Measurements from ENCODE around the gene PLP2. TPM values are rescaled to one million over a fixed set of nuclear protein-coding genes. Genes with fewer than 3 reads are reported as not detected.
A peak's percentile ranks its signal among the peaks of the same experiment; 100 is the strongest.

The PLP2 gene
- total RNA-seq, 1 experiment from 2014 or later, result 308 TPM

- Mint-ChIP-seq H3K4me3 (ENCODE audit: unreplicated experiment) (peak overlapping the region; percentile 91), H3K27ac (ENCODE audit: low read depth, unreplicated experiment) (no peak overlapping the region), H3K4me1 (ENCODE audit: insufficient read depth, unreplicated experiment) (peaks cover 13% of the 10 kb centered on the region), H3K36me3 (ENCODE audit: insufficient read depth, unreplicated experiment) (no peaks in the 10 kb centered on the region), H3K27me3 (ENCODE audit: insufficient read depth, unreplicated experiment) (no peaks in the 10 kb centered on the region), H3K9me3 (ENCODE audit: unreplicated experiment) (no peaks in the 10 kb centered on the region)
- ChIA-PET POLR2A (interaction anchor here (0.7 to 4.1 kb wide), 3 partner anchors 10 to 627 kb away, joined by 3 to 31 read pairs (median 3); no protein-coding TSS in a partner anchor), CTCF (interaction anchor here (0.6 to 0.8 kb wide), 5 partner anchors 9 to 102 kb away, joined by 3 to 5 read pairs (median 3); no protein-coding TSS in a partner anchor)
- no TSS peak for BruUV-seq (replicated peaks)
- TF ChIP-seq CTCF (IDR thresholded peaks at IDR 0.05; ENCODE audit: unreplicated experiment), result no peak
- DNase-seq (ENCODE audit: unreplicated experiment), result no peak
- intact Hi-C loops (cut with micrococcal nuclease), result no loop called here
These were observed 6.9 kb upstream of the PLP2 start for GRCh38 chrX:49164589-49165360.

- intact Hi-C loops (cut with micrococcal nuclease), result loop anchor here (1.0 kb wide), 2 partner anchors 10 to 18 kb away; no protein-coding TSS in a partner anchor
- no peaks in the 10 kb centered on the region for H3K27me3 Mint-ChIP-seq (ENCODE audit: insufficient read depth, unreplicated experiment)
- CTCF ChIA-PET, result interaction anchor here (0.9 to 1.7 kb wide), 3 partner anchors 10 to 69 kb away, joined by 3 to 6 read pairs (median 4); no protein-coding TSS in a partner anchor
- TF ChIP-seq CTCF (IDR thresholded peaks at IDR 0.05; ENCODE audit: unreplicated experiment), result peak; percentile 21
- POLR2A ChIA-PET, result interaction anchor here (0.7 to 4.1 kb wide), 18 partner anchors 11 to 429 kb away, joined by 3 to 48 read pairs (median 7); partner anchors contain the start of genes CCDC120, GRIPAP1, HDAC6 and OTUD5
- H3K4me1 Mint-ChIP-seq (ENCODE audit: insufficient read depth, unreplicated experiment), result peaks cover 13% of the 10 kb centered on the region
- peak overlapping the region; percentile 91 for H3K4me3 Mint-ChIP-seq (ENCODE audit: unreplicated experiment)
- no peaks in the 10 kb centered on the region for H3K36me3 Mint-ChIP-seq (ENCODE audit: insufficient read depth, unreplicated experiment)
- peak; percentile 88 for DNase-seq (ENCODE audit: unreplicated experiment)
- no peaks in the 10 kb centered on the region for H3K9me3 Mint-ChIP-seq (ENCODE audit: unreplicated experiment)
- peak overlapping the region; percentile 97 for H3K27ac Mint-ChIP-seq (ENCODE audit: low read depth, unreplicated experiment)
- TSS peak; percentile 43 for BruUV-seq (replicated peaks)
These were observed 5.5 kb upstream of the PLP2 start for GRCh38 chrX:49165901-49166881.

- H3K4me1 Mint-ChIP-seq (ENCODE audit: insufficient read depth, unreplicated experiment), result peaks cover 13% of the 10 kb centered on the region
- ChIA-PET CTCF (interaction anchor here (0.6 to 1.7 kb wide), 4 partner anchors 11 to 590 kb away, joined by 3 to 6 read pairs (median 4); no protein-coding TSS in a partner anchor), POLR2A (interaction anchor here (0.7 to 4.1 kb wide), 23 partner anchors 10 to 572 kb away, joined by 3 to 48 read pairs (median 6); partner anchors contain the start of genes CCDC120, GRIPAP1, HDAC6 and OTUD5)
- DNase-seq (ENCODE audit: unreplicated experiment), result peak; percentile 88
- intact Hi-C loops (cut with micrococcal nuclease), result loop anchor here (1.0 kb wide), 2 partner anchors 11 to 17 kb away; no protein-coding TSS in a partner anchor
- H3K27me3 Mint-ChIP-seq (ENCODE audit: insufficient read depth, unreplicated experiment), result no peaks in the 10 kb centered on the region
- TSS peak; percentile 50 for BruUV-seq (replicated peaks)
- H3K27ac Mint-ChIP-seq (ENCODE audit: low read depth, unreplicated experiment), result peak overlapping the region; percentile 97
- no peaks in the 10 kb centered on the region for H3K9me3 Mint-ChIP-seq (ENCODE audit: unreplicated experiment)
- H3K4me3 Mint-ChIP-seq (ENCODE audit: unreplicated experiment), result peak overlapping the region; percentile 91
- H3K36me3 Mint-ChIP-seq (ENCODE audit: insufficient read depth, unreplicated experiment), result peaks cover 4% of the 10 kb centered on the region
- TF ChIP-seq CTCF (IDR thresholded peaks at IDR 0.05; ENCODE audit: unreplicated experiment), result no peak
These were observed 4.6 kb upstream of the PLP2 start for GRCh38 chrX:49166914-49167739.

All from MCF 10A (cell line).